IPS-18a (cell line): ENCODE measurements around the gene ASIC2.

ENCODE experiments used
- H3K27ac ChIP-seq: one replicate; pipeline ENCODE4 v1.5.1; 2013; ENCODE audit warnings: low read length
- H3K27me3 ChIP-seq: one replicate; pipeline ENCODE4 v1.6.1; 2013; ENCODE audit warnings: mild to moderate bottlenecking, low read length; ENCODE audit not compliant: control insufficient read depth, insufficient read depth
- H3K36me3 ChIP-seq: one replicate; pipeline ENCODE4 v1.6.1; 2013; ENCODE audit warnings: low read depth, low read length; ENCODE audit not compliant: control insufficient read depth
- H3K4me1 ChIP-seq: one replicate; pipeline ENCODE4 v1.6.1; 2013; ENCODE audit warnings: low read depth, low read length; ENCODE audit not compliant: control insufficient read depth
- H3K4me3 ChIP-seq: one replicate; pipeline ENCODE4 v1.5.1; 2013; ENCODE audit warnings: low read length
- H3K9ac ChIP-seq: one replicate; pipeline ENCODE4 v1.6.1; 2013; ENCODE audit warnings: mild to moderate bottlenecking, low read length, moderate library complexity
- H3K9me3 ChIP-seq: one replicate; pipeline ENCODE4 v1.6.1; 2013; ENCODE audit warnings: low read depth, low read length; ENCODE audit not compliant: control insufficient read depth

ASIC2 gene

GRCh38 chr17:33023790-33024189 is 269.3 kb downstream of the ASIC2 start:
- H3K4me1 ChIP-seq: peaks cover 23% of the 10 kb centered on the region
- H3K9me3 ChIP-seq: no peaks in the 10 kb centered on the region
- no peak overlapping the region for H3K9ac ChIP-seq
- H3K36me3 ChIP-seq: no peaks in the 10 kb centered on the region
- no peaks in the 10 kb centered on the region for H3K27me3 ChIP-seq
- no peak overlapping the region for H3K4me3 ChIP-seq
- no peak overlapping the region for H3K27ac ChIP-seq

- Histone ChIP-seq H3K27me3 (no peaks in the 10 kb centered on the region), H3K9me3 (no peaks in the 10 kb centered on the region), H3K4me1 (peaks cover 23% of the 10 kb centered on the region), H3K9ac (no peak overlapping the region), H3K36me3 (no peaks in the 10 kb centered on the region), H3K27ac (no peak overlapping the region), H3K4me3 (no peak overlapping the region)
These were observed 271.2 kb downstream of the ASIC2 start for GRCh38 chr17:33021731-33022408.

GRCh38 chr17:33019161-33019890 is 273.8 kb downstream of the ASIC2 start:
- Histone ChIP-seq H3K36me3 (no peaks in the 10 kb centered on the region), H3K27me3 (no peaks in the 10 kb centered on the region), H3K9me3 (no peaks in the 10 kb centered on the region), H3K27ac (no peak overlapping the region), H3K4me3 (no peak overlapping the region), H3K9ac (no peak overlapping the region), H3K4me1 (peaks cover 14% of the 10 kb centered on the region)

- Histone ChIP-seq H3K4me3 (no peak overlapping the region), H3K4me1 (peaks cover 2% of the 10 kb centered on the region), H3K36me3 (no peaks in the 10 kb centered on the region), H3K27ac (no peak overlapping the region), H3K9me3 (no peaks in the 10 kb centered on the region), H3K9ac (no peak overlapping the region), H3K27me3 (no peaks in the 10 kb centered on the region)
These were observed 275.7 kb downstream of the ASIC2 start for GRCh38 chr17:33017366-33017765.

- Histone ChIP-seq H3K9me3 (no peaks in the 10 kb centered on the region), H3K4me3 (no peak overlapping the region), H3K27ac (no peak overlapping the region), H3K36me3 (no peaks in the 10 kb centered on the region), H3K27me3 (no peaks in the 10 kb centered on the region), H3K4me1 (no peaks in the 10 kb centered on the region), H3K9ac (no peak overlapping the region)
These were observed 276.2 kb downstream of the ASIC2 start for GRCh38 chr17:33016920-33017319.

- Histone ChIP-seq H3K4me1 (no peaks in the 10 kb centered on the region), H3K36me3 (no peaks in the 10 kb centered on the region), H3K9ac (no peak overlapping the region), H3K27me3 (no peaks in the 10 kb centered on the region), H3K4me3 (no peak overlapping the region), H3K9me3 (no peaks in the 10 kb centered on the region), H3K27ac (no peak overlapping the region)
These were observed 277.3 kb downstream of the ASIC2 start for GRCh38 chr17:33015716-33016346.

- H3K9ac ChIP-seq: no peak overlapping the region
- H3K9me3 ChIP-seq: no peaks in the 10 kb centered on the region
- H3K4me1 ChIP-seq: no peaks in the 10 kb centered on the region
- H3K27me3 ChIP-seq: no peaks in the 10 kb centered on the region
- no peak overlapping the region for H3K4me3 ChIP-seq
- H3K36me3 ChIP-seq: no peaks in the 10 kb centered on the region
- H3K27ac ChIP-seq: no peak overlapping the region
These were observed 278.3 kb downstream of the ASIC2 start for GRCh38 chr17:33014751-33015150.

GRCh38 chr17:33013596-33014375 is 279.3 kb downstream of the ASIC2 start:
- H3K4me3 ChIP-seq: no peak overlapping the region
- H3K27ac ChIP-seq: no peak overlapping the region
- no peak overlapping the region for H3K9ac ChIP-seq
- no peaks in the 10 kb centered on the region for H3K36me3 ChIP-seq
- H3K27me3 ChIP-seq: no peaks in the 10 kb centered on the region
- no peaks in the 10 kb centered on the region for H3K4me1 ChIP-seq
- H3K9me3 ChIP-seq: no peaks in the 10 kb centered on the region

GRCh38 chr17:33012522-33013033 is 280.5 kb downstream of the ASIC2 start:
- Histone ChIP-seq H3K36me3 (no peaks in the 10 kb centered on the region), H3K9ac (no peak overlapping the region), H3K4me1 (no peaks in the 10 kb centered on the region), H3K27me3 (no peaks in the 10 kb centered on the region), H3K9me3 (no peaks in the 10 kb centered on the region), H3K4me3 (no peak overlapping the region), H3K27ac (no peak overlapping the region)

GRCh38 chr17:33009636-33010035 is 283.5 kb downstream of the ASIC2 start:
- H3K9ac ChIP-seq: no peak overlapping the region
- H3K4me3 ChIP-seq: no peak overlapping the region
- H3K27ac ChIP-seq: no peak overlapping the region
- no peaks in the 10 kb centered on the region for H3K4me1 ChIP-seq
- H3K36me3 ChIP-seq: no peaks in the 10 kb centered on the region
- no peaks in the 10 kb centered on the region for H3K27me3 ChIP-seq
- H3K9me3 ChIP-seq: no peaks in the 10 kb centered on the region

GRCh38 chr17:33007186-33007585 is 285.9 kb downstream of the ASIC2 start:
- Histone ChIP-seq H3K9me3 (no peaks in the 10 kb centered on the region), H3K4me3 (no peak overlapping the region), H3K27me3 (no peaks in the 10 kb centered on the region), H3K9ac (no peak overlapping the region), H3K36me3 (no peaks in the 10 kb centered on the region), H3K27ac (no peak overlapping the region), H3K4me1 (no peaks in the 10 kb centered on the region)
